NCI-H1092 (cell line): ENCODE results near the gene SLC22A7.

Source experiments
- DNase-seq: peaks from one replicate; lab custom pipeline; 2025; lab: John Stamatoyannopoulos, UW

SLC22A7 gene

DNA sequence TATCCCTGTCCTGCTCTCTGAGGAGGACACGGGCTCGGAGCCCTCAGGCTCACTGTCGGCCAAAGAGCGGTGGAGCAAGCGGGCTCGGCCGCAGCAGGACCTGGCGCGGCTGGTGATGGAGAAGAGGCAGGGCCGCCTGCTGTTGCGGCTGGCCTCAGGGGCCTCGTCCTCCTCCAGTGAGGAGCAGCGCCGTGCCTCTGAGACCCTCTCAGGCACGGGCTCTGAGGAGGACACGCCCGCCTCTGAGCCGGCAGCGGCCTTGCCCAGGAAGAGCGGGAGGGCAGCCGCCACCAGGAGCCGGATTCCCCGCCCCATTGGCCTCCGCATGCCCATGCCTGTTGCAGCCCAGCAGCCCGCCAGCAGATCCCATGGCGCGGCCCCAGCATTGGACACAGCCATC lies 14.2 kb upstream of the SLC22A7 start:
- no peak for DNase-seq

DNA sequence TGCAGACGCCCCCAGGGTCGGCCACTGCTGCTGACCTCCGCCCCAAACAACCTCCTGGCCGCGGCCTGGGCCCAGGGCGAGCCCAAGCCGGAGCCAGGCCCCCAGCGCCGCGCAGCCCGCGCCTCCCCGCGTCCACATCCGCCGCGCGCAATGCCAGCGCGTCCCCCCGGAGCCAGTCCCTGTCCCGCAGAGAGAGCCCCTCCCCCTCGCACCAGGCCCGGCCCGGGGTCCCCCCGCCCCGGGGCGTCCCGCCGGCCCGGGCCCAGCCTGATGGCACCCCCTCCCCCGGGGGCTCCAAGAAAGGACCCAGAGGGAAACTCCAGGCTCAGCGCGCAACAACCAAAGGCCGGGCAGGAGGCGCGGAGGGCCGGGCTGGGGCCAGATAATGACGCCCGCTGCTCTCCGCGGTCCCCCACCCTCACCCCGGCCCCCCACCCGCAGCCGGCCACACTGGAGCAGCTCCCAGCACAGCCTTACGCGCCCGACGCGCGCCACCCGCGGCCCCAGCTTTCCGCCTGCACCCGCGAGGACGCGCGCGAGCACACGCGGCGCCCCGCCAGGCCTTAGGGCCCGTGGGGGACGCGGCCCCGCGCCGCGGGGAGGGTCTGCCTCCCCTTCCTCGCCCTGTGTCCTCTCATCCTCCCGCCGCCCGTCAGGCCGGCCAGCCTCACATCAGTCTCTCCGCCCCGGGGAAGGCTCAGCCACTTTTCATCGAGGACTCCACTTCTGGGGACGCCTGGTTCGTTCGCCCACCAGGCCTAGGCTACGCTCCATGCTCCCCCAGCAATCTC lies 12.9 kb upstream of the SLC22A7 start:
- no peak for DNase-seq

DNA sequence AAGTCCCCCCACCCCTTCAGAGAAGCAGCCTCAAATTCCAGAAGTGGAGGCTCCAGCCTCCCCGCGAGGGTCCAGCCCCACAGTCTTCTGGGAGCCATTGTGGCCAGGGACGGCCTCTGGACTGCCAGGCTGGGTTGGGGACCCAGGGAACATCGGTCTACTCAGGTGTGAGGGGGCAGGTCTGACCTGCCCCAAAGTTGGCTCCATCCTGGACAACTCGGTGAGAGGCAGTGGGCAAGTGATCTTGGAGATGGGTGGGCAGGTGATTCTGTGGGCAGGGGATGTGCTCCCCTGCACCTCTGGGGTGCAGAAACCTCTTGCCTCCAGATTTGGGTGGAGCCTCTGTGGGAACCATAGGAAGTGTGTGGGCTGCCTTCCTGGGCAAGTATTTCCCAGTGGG lies 12.2 kb upstream of the SLC22A7 start:
- DNase-seq, result no peak

DNA sequence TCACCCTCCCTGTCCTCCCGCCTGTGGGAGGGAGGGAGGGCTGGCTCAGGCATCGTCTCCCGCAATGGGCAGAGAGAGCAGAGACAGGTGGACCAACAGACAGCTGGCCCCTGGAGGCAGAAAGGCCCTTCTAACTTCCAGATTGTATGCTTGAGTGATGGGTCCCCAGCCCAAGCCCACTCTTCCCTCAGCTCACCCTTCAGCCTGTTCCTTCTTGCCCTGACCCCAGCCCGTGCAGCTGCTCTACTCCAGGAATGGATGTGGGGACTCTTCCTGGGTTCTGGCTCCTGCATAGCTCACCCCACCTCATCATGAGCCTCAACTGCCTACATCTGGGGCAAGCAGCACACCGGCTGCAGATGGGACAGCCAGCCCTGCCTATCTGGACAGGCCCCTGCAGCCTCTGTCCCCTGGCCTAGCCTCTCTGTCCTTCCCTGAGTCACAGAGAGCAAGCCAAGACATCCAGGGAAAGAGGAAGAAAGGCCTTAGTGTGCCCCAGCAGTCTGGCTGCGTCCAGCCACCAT lies 11.5 kb upstream of the SLC22A7 start:
- DNase-seq, result no peak

DNA sequence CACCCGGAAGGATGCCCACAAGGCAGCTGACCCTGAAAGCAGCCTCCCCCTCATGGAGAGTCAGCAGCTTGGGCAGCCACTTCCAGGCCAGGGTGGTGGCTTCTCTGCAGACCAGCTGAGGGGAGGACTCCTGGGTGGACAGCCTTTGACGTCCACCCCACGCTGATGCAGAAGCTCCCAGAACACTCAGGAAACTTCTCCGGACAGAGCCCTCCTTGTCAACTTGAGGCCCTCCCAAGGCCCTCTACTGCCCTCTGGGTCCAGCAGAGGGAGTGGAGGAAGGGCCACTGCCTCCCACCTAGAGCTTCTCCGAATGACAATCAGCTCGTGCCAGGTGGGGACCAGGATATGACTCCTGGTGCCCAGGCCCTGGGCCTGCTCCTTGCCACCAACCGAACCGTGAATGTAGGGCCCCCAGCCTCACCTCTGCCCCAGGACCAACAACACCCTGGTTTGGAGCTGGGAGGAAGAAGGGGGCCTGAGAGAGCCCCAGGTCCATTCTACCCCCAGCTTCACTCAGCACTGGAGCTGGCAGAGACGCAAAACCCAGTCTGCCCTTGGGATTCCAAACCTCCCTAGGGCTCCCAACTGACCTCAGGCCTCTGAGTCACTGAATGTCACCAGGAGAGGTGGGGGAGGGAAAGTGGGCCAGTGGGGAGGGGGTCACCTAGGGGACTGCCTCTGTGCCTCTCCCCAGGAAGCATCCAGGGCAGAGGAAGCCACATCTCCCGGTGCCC lies 10.9 kb upstream of the SLC22A7 start:
- DNase-seq, result peak; percentile 11

DNA sequence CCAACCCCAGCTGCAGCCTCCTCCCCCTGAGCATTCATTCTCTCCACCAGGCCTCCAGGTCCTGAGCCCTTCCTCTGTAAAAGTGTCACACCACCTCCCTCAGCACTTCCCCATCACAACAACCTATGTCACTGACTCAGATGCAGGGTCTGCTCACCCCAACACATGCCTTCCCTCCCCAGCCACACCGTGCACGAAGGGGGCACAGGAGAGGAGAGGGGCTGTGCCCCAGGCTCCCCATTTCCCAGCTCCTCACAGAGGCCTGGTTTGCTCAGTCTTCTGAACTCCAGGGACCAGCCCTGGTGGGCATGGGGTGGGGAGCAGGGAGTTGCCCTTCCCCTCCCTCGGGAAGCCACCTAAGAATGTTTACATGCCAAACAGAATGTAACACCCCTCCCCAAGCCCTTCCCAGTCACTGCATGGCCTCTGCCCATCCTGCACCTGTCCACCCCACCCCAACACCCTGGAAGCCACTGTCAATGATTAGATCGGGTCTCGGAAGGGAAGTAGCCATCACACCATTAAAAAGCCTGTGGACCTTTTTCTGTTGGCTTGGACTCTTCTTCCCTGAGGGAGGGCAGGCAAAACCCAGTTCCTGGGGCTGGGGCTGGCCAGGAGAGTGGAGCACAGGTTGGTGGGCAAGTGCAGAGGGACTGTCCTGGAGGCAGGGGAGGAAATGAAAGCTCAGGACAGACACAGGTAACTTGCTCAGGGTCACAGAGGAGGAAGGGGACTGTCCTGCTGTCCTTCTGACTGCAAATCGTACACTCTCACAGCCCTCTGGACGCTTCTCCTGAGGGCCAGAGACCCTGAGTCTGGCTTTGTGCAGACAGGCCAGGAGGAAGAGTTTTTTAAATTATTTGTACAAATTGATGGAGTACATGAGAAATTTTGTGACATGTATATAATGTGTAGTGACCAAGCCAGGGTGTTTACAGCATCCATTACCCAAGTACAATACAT lies 10.1 kb upstream of the SLC22A7 start:
- DNase-seq, result no peak

DNA sequence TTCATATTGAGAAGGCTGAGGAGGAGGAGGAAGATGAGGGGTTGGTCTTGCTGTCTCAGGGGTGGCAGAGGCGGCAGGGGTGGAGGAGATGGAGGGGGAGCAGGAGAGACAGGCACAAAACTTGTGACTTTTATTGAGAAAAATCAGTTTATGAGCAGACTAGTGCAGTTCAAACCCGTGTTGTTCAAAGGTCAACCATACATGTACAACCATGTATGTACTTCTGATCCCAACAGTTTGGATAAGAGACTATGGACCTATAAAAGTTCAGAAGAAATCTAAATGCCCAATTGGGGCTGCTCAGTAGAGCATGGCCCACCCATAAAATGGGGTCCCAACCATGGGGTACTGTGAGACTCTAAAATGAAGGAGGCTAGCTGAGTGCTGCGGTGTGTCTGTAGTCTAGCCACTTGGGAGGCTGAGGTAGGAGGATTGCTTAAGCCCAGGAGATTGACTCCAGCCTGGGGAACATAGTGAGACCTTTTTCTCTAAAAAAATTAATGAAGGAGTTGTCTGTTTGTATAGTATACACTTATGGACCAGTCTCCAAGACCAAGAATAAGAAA lies 7.6 kb upstream of the SLC22A7 start:
- no peak for DNase-seq

DNA sequence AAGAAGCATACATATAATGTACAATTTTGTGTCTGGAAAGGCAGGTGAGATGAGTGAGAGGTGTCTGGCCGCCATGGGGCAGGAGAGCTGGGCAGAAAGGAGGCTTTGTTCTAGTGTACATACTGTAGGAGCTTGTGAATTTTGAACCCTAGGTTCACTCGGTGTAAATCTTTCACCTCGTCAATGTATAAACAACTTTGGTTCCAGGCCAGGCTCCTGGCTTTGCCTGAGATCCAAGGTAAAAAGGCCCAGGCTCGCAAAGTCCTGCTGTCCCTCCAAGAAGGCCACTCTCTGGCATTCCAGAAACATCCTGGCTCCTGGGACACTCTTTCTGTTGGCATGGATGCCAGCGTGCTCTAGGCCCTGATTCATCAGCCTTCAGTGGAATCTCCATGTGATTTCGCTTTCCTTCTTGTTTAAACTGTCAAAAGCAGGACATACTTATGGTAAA lies 7.1 kb upstream of the SLC22A7 start:
- DNase-seq, result no peak

DNA sequence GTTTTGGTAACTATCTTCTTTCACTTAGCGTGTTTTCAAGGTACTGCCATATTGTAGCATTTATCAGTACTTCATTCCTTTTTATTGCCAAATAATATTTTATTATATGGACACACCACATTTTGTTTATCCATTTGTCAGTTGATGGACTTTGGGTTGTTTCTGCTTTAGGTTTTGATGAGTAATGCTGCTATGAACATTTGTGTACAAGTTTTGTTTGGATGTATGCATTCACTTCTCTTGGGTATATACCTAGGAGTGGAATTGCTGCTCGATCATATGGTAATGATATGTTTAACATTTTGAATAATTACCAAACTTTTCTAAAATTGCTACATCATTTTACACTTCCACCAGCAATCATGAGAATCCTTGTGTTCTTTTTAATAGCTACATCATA lies 6.4 kb upstream of the SLC22A7 start:
- no peak for DNase-seq

DNA sequence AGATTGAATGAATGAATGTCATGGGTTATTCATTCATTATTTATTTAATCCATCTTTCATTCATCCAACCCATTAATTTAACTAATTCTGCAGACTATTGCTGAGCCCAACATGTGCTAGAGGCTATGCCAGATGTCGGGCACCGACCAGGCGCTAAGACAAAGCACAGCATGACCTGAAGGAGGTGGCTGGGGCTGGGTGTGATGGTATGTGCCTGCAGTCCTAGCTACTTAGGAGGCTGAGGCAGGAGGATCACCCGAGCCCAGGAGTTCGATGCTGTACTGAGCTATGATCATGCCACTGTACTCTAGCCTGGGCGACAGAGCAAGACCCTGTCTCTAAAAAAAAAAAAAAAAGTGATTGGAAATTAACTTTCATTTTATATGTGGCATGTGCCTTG lies 5.7 kb upstream of the SLC22A7 start:
- DNase-seq, result no peak

DNA sequence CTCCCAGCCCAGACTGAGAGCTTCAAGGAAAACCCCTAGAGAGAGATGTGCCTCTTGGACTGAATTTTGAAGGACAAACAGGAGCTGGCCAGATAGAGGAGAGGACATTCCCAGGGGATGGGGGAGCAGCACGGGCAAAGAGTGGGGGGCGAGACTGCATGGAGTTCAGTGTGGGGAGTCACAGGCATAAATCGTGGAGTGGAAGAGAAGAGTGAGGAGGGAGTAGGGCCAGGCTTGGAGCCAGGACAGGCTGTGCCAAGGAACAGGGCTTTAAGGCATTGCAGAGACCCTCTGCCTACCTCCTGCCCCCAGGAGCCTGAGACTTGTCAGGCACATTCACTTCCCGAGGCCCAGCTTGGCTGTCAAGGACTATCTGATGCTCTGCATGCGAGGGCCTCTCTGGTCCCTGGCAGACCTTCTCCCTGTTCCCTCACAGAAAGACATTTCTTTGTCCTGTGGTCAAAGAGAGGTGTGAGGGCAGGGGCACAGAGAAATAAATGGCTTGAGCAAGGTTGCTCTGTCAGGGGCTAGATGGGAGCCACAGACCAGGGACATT lies 5.2 kb upstream of the SLC22A7 start:
- no peak for DNase-seq

DNA sequence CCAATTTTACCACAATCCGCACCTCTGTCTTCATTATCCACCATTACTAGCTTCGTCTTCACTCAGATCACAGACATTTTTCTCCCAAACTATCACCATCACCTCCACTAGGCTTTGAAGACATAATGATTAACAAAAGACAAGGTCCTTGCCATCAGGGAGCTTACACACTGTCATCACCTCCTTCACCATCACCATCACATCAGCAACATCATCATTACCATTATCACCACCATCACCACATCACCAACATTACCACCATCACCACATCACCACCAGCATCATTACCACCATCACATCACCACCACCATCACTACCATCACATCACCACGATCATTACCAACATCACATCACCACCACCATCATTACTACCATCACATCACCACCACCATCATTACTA lies 4.4 kb upstream of the SLC22A7 start:
- no peak for DNase-seq

DNA sequence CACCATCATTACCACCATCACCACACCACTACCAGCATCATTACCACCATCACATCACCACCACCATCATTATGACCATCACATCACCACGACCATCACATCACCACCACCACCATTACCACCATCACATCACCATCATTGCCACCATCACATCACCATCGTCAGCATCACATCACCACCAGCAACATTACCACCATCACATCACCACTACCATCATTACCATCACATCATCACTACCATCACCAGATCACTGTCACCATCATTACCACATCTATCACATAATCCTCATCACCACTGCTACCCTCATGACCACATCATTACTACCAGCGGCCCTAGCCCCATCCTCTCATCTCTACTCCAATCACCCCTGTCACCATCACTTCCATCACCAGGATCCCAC lies 3.5 kb upstream of the SLC22A7 start:
- no peak for DNase-seq

DNA sequence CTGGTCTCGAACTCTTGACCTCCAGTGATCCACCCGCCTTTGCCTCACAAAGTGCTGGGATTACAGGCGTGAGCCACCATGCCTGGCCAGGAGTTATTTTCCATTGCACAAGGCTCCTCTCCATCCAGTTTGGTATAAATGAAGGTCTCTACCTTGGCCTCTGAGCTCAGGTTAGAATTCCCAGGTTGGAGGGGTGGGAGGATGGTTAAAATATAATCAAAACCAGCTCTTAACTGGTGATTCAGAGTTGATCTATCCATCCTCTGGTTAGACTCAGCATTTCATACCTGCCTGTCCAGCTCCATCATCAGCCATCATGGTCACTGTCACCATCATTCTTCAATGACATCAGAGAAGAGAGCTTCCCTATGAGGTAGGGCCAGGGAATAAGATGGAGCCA lies 2.6 kb upstream of the SLC22A7 start:
- DNase-seq, result no peak

DNA sequence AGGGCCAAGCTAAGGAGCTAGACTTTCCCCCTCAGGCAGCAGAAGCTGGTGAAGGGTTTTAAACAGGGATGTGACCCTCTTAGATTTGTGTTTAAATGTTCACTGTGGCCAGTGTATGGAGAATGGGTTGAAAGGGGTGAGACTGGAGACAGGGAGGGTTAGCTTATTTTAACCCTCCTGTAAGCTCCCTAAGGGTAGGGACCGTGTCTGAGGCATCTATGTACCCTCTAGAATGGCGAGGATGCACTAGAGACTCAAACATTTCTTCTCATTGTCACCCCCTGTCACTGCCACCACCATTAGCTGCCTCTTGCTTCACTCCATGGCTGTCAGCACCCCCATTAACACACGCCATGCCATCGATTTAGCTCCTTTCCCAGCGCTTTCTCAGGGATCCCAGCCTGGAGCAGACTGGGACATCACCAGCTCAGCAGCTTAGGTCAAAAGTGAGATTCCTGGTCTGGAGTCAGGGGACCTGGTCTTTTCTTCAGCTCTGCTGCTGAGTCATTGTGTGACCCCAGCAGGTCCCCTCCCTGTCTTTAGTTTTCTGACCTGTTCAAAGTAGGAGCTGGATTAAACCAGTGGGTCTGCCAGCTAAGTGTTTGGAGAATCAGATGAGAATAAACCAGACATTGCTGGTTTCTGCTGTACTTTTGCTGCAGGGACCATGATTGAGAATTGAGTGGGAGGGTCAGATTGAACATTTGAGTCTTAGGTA lies 1.1 kb upstream of the SLC22A7 start:
- no peak for DNase-seq

DNA sequence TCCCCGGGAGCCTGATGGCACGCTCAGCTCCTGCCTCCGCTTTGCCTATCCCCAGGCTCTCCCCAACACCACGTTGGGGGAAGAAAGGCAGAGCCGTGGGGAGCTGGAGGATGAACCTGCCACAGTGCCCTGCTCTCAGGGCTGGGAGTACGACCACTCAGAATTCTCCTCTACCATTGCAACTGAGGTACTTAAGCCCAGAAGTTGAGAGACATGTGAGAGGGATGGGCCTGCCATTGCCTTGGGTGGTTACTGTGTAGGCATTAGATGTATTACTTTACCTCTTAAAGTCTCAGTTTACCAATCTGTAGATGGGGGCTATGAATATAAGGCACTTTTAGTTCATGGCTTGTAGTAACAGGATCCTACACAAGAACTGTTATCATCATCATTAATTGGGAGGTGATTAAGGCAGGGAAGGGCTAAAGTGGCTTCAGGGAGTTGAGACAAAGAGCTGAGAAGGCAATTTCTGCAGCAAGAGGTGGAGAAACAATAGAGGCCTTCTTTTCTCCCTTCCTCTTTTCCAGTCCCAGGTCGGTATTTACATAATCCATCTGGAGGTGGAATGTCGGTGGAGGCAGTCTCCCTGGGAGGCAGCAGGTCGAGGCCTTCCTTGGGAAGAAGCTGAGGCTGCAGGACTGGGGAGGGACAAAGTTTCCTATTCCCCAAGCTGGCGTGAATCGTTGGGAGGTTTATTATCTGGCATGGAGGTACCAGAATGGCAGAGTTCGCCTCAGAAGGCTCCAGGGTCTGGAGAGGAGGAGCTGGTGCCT lies 691 bp downstream of the SLC22A7 start:
- no peak for DNase-seq

DNA sequence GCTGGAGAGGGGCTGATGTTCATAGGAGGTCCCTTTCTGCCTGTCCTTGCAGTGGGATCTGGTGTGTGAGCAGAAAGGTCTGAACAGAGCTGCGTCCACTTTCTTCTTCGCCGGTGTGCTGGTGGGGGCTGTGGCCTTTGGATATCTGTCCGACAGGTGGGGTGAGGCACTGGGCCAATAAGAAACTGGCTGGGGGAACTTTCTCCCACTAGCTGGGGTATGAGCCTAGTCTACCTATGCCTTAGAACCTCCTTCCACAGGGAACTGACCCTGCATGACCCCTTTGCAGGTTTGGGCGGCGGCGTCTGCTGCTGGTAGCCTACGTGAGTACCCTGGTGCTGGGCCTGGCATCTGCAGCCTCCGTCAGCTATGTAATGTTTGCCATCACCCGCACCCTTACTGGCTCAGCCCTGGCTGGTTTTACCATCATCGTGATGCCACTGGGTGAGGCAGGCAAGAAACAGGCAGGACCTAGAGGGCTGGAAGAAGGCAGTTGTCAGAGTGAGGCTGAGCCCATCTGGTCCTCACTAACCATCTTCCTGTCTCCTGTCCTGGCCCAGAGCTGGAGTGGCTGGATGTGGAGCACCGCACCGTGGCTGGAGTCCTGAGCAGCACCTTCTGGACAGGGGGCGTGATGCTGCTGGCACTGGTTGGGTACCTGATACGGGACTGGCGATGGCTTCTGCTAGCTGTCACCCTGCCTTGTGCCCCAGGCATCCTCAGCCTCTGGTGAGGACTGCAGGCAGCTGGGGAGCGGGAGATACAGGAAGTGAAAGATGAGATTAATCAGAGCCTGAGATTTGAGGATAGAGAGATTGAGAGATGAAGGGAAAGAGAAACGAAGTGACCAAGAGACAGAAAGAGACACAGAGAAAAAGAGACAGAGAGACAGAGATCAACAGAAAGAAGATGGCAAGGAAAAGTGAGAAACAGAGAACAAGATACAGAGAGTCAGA lies 1.6 kb downstream of the SLC22A7 start:
- DNase-seq, result no peak

DNA sequence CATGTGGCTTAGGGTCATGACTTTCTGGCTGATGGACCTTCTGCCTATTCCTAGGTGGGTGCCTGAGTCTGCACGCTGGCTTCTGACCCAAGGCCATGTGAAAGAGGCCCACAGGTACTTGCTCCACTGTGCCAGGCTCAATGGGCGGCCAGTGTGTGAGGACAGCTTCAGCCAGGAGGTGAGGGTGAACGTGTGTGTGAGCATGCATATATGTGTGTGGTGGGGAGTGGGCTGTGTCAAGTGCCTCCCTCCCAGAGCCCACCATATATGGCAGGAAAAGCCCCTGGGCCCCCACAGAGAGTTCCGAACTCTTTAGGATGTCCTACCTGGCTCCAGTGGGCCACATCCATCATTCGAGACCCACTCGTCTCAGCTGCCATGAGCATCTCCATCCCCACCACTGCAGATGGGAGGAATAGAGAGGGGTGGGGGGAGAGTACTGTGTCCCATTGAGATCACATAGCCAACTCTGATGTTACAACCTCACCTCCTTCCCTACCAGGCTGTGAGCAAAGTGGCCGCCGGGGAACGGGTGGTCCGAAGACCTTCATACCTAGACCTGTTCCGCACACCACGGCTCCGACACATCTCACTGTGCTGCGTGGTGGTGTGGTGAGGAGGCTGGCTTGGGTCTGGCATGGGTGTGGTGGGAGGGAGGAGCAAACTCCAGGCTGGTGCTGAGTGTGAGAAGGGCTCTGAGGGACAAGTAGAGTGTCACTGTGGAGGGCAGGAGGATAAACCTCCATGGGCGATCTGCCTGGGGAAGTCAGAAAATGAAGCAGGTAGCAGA lies 3.2 kb downstream of the SLC22A7 start:
- DNase-seq, result no peak
